Erythroblast (primary cell): ENCODE measurements around the gene TOGARAM2.

Source experiments
- GATA1 ChIP-seq: IDR thresholded peaks from 2 replicates; pipeline ENCODE4 v1.6.1; 2011; ENCODE audit warnings: low read depth, mild to moderate bottlenecking, control low read depth, low read length, moderate library complexity
- POLR2A ChIP-seq: IDR thresholded peaks from 2 replicates; pipeline ENCODE4 v1.6.1; 2011; ENCODE audit warnings: mild to moderate bottlenecking, low read length

DNA sequence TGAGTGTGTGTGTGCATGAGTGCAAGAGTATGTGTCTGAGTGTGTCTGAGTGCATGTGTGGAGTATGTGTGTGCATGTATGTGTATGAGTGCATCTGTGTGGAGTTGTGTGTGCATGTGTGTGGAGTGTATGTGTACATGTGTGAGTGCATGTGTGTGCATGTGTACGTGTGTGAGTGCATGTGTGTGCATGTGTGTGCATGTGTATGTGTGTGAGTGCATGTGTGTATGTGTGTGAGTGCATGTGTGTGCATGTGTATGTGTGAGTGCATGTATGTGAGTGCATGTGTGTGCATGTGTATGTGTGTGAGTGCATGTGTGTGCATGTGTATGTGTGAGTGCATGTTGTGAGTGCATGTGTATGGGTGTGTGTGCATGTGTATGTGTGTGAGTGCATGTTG is 23.7 kb downstream of the TOGARAM2 start:
- TF ChIP-seq POLR2A (no peak), GATA1 (no peak)
